GM19452 (cell line): ENCODE results near the gene IQCB1.
"Not testable (repeated sequence)": the region's sequence is repeated elsewhere in the genome, so short reads cannot be mapped to it uniquely, and the experiment has no call there.

ENCODE experiments used
- ATAC-seq: cut with Tn5 transposase; IDR thresholded peaks from one replicate; pipeline ENCODE4 v1.9.1; 2021; ENCODE audit not compliant: unreplicated experiment

IQCB1 gene

DNA sequence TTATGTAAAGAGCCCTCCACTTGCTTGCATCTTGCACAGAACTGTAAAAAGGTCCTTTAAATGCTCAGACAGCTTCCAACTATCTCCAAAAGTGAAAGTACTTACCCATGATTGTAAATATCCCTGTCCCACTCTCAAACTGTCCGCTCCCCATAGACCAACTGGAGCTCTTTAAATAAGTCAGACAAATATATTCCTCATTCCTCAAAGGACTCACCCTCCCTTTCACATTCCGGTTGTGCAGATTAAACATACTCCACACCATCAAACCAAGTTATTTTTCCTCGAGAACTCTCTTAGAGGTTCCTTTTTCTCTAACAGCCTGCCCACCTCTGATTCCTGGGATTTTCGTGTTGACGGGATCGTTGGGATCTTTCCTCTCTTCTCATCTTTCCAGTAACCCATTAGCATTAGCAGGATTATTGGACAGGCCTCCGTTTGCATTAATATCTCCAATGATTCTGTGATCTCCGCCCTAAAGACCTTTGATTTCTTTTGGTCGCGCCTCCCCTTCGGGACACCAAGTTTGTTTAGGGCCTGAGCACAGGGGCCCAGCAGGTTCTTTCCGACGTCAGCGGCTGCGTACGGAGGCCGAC lies 86.1 kb downstream of the IQCB1 start:
- ATAC-seq: peak; percentile 20

DNA sequence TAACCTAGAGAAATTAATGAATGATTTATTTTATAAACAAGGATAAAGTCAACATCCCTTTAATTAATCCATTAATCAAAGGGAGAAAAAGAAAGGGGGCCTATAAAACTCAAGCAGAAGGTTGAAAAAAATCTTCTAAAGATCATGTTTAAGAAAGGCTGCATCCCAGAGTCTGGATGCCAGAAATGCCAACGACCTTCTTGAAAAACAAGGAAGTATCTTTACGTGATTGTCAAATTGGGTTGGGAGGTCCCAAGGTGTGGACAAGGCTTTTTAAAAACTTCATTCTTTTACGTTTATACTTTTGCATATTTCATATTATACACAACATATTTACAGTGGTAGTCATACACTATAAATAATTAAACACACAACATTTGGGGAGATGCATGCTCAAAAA lies 86.9 kb downstream of the IQCB1 start:
- ATAC-seq: no peak

DNA sequence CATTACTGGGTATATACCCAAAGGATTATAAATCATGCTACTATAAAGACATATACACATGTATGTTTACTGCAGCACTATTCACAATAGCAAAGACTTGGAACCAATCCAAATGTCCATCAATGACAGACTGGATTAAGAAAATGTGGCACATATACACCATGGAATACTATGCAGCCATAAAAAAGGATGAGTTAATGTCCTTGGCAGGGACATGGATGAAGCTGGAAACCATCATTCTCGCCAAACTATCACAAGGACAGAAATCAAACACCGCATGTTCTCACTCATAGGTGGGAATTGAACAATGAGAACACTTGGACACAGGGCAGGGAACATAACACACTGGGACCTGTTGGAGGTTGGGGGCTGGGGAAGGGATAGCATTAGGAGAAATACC lies 91.8 kb downstream of the IQCB1 start:
- not testable (repeated sequence) for ATAC-seq

DNA sequence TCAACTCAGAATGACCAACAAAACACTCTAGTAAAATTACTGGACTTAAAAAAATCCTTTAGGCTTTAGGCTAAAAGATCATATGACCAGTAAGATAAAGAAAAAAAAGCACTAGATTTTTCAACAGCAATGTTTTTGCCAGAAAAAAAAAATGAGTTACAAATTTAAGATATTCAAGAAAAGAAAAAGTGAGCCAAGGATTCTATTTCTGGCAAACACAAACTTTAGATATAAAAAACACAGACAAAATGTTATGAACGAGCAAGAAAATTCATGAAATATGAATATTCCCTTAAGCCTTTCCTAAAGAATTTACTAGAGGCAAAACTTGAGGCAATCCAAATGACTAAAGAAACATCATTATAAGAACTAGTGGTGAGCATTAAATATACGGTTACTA lies 94.0 kb downstream of the IQCB1 start:
- ATAC-seq: no peak

DNA sequence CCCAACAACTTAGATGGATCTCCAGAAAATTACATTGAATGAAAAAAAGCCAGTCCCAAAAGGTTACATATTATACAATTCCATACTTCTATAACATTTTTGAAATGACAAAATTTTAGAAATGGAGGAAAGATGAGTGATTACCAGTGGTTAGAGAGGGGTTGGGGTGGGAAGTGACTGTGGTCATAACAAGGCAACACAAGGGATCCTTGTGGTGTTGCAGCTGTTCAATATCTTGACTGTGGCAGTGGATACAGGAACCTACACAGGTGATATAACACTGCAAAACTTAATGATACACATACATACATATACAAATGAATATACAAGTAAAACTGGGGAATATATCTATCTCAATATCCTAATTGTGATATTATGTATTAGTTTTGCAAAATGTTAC lies 95.0 kb downstream of the IQCB1 start:
- no peak for ATAC-seq

DNA sequence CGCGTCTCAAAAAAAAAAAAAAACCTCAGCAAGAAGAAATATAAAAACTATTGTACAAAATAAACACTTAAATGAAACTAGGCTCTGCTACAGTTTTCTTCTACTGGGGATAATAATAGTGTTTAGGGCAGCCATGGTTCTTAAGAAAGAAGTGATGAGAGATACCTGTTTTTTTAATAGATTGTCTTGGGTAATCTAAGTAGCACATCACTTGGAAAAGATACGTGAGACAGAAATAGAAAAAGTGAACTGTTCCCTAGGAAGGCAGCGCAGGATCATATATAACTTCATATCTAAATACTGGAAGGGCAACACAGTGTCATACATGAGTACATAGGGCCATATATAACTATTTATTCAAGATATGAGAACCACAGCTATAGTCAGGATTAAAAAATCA lies 97.2 kb downstream of the IQCB1 start:
- ATAC-seq: no peak

DNA sequence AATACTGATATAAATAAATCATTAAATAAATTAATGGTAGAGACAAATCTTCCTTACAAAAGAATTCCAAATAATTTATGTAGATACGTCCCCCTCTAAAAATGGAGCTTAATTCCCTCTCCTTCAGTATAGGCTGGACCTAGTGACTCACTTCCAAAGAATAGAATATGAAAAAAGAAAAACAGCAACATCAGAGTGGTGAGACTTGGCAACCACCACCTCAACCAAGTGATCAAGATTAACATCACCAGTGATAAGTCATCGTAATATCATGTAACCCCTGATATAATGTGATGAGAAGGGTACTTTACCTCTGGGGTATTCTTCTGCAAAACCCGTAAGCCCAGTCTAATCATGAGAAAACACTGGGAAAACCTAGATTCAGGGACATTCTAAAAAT lies 98.7 kb downstream of the IQCB1 start:
- ATAC-seq: no peak

DNA sequence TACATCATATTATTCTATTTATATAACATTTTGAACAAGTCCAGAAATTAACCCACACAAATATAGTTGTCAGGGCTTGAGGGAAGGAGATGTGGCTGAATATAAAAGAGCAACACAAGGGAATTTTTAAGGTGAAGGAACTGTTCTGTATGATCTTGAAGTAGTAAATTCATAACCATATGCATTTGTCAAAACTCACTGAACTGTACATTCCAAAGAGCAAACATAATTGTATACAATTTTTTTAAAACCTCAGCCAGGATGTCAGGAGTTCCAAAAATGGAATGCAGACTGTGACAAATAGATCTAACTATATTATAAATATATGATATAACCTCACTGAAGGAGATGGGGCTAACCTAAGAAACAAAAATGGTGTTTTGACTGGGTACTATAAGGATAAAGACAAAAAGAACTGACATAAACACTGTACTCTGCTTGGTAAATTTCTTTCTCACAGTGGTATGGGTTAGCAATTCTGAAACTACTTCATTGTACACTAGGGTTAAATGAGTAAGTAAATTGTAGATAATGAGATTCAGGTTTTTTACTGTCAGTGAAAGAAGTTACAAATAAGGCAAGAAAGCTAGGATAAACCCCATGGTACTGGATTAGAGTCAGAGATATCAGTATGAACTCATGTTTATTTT lies 99.7 kb downstream of the IQCB1 start:
- peak; percentile 92 for ATAC-seq

DNA sequence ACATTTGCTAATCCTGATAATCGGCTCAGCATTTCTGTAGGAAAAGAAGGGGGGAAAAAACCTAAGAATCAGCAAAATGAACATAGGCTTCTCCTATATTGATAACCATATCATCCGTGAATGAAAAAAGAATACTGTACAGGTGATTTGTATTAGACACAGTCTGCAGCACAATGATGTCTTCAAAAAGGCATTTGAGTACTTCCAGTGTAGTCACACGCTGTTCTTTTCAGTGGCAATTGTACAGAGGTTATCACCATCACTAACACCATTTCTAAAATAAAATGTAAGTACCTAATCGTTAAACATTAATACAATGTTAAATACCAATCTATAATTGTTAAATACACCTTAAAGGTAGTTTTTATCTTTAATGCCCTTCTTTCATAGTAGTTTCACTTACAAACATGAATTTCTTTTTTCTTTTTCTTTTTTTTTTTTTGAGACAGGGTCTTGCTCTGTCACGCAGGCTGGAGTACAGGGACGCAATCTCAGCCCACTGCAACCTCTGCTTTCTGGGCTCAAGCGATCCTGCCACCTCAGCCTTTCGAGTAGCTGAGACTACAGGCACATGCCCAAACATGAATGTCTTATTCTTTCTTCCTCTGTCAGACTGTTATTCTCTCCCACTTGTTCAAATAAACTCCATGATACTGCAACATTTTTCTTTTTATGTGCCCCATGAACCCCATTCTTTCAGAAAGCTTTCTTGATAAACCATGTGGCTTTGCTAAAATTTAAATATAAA lies 103.7 kb downstream of the IQCB1 start:
- no peak for ATAC-seq

DNA sequence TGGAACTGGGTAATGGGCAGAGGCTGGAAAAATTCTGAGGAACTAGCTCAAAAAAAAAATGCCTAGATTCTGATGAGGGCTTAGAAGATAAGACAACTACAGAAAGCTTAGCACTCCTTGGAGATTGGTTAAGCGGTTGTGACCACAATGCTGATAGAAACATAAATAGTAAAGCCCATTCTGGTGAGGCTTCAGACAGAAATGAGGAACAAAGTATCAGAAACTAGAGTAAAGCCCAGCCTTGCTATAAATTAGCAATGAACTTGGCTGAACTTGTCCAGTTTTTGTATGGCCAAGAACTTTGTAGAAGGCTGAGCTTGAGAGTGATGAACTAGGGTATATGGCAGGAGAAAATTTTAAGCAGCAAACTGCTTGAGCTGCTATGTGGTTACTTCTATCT lies 110.7 kb downstream of the IQCB1 start:
- ATAC-seq: peak; percentile 80

DNA sequence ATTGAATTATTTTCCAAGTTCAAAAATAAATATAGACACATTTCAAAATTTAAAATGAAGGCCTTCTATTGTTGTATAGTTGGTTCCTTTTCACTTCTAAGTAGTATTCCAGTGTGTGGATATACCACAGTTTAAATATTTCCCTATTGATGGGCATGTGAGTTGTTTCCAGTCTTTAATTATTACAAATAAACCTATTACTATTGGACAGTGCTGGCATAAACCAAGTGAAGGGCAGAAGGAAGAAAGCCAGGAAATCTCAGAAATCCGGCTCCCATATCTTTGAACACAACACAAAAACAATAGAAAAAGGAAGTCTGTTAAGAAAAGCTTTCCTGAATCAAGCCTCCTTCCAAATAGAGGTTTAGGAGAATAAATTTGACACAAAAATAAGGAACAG lies 111.4 kb downstream of the IQCB1 start:
- no peak for ATAC-seq

DNA sequence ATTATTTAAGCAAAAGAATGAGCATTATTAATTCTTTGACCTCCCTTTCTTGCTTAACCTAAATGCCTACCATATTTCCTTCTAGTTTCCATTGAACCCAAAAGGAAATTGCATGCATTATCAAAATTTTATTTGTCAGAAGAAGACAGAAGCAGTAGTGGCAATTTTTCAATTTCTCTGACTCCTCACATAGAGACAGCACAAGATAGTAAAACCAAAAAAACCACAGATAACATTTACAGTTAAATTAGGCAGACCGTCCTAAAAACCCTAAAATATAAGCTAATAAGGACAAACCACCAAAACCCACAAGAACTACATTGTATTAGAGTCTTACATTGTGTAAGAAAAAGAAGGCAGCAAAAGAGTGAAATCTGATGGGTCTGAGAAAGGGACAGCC lies 112.4 kb downstream of the IQCB1 start:
- ATAC-seq: no peak

DNA sequence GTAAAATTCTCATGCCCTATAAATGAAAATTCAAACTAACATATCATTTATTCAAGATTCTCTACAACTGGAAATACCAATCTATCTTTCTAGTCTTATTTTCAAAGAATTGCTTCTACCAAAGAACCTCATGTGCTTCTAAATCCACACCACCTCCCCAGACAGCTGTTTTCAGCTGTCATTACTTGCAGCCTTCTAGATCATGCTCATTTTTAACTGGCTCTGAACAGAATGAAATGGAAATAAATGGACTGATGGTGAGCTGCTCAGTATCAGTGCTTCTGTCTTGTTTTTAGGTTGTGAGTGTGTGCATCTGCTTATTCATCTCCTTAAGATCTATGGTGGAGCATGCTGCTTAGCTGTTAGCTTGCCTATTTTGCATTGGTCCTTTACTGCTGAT lies 114.7 kb downstream of the IQCB1 start:
- no peak for ATAC-seq
